Spinal cord (tissue), 10 donors: ENCODE measurements around the gene ERCC6L2. TPM values are rescaled to one million over a fixed set of nuclear protein-coding genes. Genes with fewer than 3 reads are reported as not detected.

Experiments used
- DNase-seq, 6 donors: peaks; one replicate each; pipeline versions ENCODE4 v3.0.0 to v3.0.0-alpha.2; 2013 to 2015; ENCODE audit warnings: low spot score in 6 of 6, low read depth in 4 of 6
- H3K27ac ChIP-seq: one replicate; pipeline ENCODE4 v1.5.1; 2013; ENCODE audit warnings: low read depth, low read length, control low read depth
- H3K27me3 ChIP-seq: one replicate; pipeline ENCODE4 v1.6.1; 2013; ENCODE audit warnings: low read length; ENCODE audit not compliant: control insufficient read depth, insufficient read depth
- H3K36me3 ChIP-seq: one replicate; pipeline ENCODE4 v1.6.1; 2013; ENCODE audit warnings: low read length; ENCODE audit not compliant: control insufficient read depth, insufficient read depth
- H3K4me1 ChIP-seq: one replicate; pipeline ENCODE4 v1.6.1; 2013; ENCODE audit warnings: low read length; ENCODE audit not compliant: control insufficient read depth, insufficient read depth
- H3K4me3 ChIP-seq: one replicate; pipeline ENCODE4 v1.5.1; 2013; ENCODE audit warnings: low read depth, low read length, control low read depth
- H3K9me3 ChIP-seq: one replicate; pipeline ENCODE4 v1.6.1; 2013; ENCODE audit warnings: low read length; ENCODE audit not compliant: control insufficient read depth, insufficient read depth
- WGBS: methylation state at CpG from one replicate; pipeline ENCODE4 v1.1.5; 2013; ENCODE audit warnings: missing lambda C conversion rate; ENCODE audit not compliant: insufficient coverage; 5-methylcytosine and 5-hydroxymethylcytosine counted together
- polyA plus RNA-seq, 2 donors: library from polyadenylated mRNA; unstranded; fragments of 120-200 nt; gene quantifications; one replicate each; pipeline ENCODE4 v1.2.1, GENCODE V29; 2013; ENCODE audit not compliant: insufficient read length in 2 of 2
- total RNA-seq, 2 donors: library from RNA; depleted of rRNA in 1 of 2; stranded (reverse); fragments of 120-200 nt in 1 of 2; fragments of >200 nt in 1 of 2; gene quantifications; one replicate each; pipeline versions ENCODE4 v1.2.3 to v1.2.4, GENCODE V29; 2013 to 2014
- donor health status: healthy.

The ERCC6L2 gene
- total and polyA plus RNA-seq, 4 donors, result 19.6 to 137 (median 82.3) TPM

GRCh38 chr9:95970317-95970716, 94.8 kb downstream of the ERCC6L2 start:
- no peak overlapping the region for H3K4me3 ChIP-seq
- no peak for DNase-seq
- H3K4me1 ChIP-seq, result no peaks in the 10 kb centered on the region
- no peak overlapping the region for H3K27ac ChIP-seq
- H3K36me3 ChIP-seq, result no peaks in the 10 kb centered on the region
- H3K27me3 ChIP-seq, result no peaks in the 10 kb centered on the region
- no peaks in the 10 kb centered on the region for H3K9me3 ChIP-seq

DNA sequence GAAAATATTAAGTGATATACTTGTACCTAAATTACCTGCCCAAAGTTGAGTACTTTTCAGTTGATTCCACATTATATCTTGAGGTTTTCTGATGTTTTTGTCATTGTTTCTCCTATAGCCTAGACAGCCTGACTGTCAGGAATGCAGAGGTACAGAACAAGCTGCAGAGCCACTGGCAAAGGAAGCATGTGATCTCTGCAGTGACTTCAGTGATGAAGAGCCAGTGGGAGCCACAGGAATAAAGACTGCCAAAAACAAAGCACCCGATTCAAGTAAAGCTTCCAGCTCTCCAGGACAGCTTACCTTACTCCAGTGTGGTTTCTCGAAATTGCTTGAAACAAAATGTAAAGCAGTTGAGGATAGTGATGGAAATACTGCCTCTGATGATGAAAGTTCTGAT, 96.3 kb downstream of the ERCC6L2 start:
- no peaks in the 10 kb centered on the region for H3K9me3 ChIP-seq
- H3K4me3 ChIP-seq, result no peak overlapping the region
- H3K27me3 ChIP-seq, result no peaks in the 10 kb centered on the region
- H3K36me3 ChIP-seq, result no peaks in the 10 kb centered on the region
- H3K27ac ChIP-seq, result no peak overlapping the region
- no peak for DNase-seq
- no CpG with 5 or more reads among the region's 2 CpGs for WGBS
- H3K4me1 ChIP-seq, result no peaks in the 10 kb centered on the region

DNA sequence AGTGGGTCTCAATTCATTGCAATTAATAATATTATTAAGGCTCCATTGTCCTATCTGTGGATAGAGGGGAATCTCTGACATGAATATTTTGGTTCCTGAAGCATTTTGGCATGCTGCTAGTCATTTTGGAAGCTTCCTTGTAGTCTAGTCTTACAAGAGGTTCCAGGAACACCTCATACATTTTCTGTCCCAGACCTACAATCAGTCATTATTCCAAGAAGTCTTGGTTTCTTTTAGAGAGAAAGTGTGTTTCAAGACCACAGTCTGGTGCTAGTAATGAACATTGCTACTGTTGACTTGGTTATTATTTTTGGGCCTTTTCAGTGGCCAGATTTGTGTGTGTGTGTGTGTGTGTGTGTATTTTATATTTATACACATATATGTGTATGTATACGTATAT, 98.9 kb downstream of the ERCC6L2 start:
- no peaks in the 10 kb centered on the region for H3K27me3 ChIP-seq
- no peaks in the 10 kb centered on the region for H3K4me1 ChIP-seq
- H3K9me3 ChIP-seq, result no peaks in the 10 kb centered on the region
- no CpG with 5 or more reads among the region's 1 CpG for WGBS
- no peak overlapping the region for H3K27ac ChIP-seq
- DNase-seq, result no peak
- H3K4me3 ChIP-seq, result no peak overlapping the region
- no peaks in the 10 kb centered on the region for H3K36me3 ChIP-seq

GRCh38 chr9:95977371-95977770, 101.9 kb downstream of the ERCC6L2 start:
- H3K27ac ChIP-seq, result no peak overlapping the region
- no peaks in the 10 kb centered on the region for H3K27me3 ChIP-seq
- H3K4me1 ChIP-seq, result no peaks in the 10 kb centered on the region
- no peak overlapping the region for H3K4me3 ChIP-seq
- H3K9me3 ChIP-seq, result no peaks in the 10 kb centered on the region
- DNase-seq, result no peak
- WGBS, result no CpG with 5 or more reads among the region's 1 CpG
- H3K36me3 ChIP-seq, result no peaks in the 10 kb centered on the region

DNA sequence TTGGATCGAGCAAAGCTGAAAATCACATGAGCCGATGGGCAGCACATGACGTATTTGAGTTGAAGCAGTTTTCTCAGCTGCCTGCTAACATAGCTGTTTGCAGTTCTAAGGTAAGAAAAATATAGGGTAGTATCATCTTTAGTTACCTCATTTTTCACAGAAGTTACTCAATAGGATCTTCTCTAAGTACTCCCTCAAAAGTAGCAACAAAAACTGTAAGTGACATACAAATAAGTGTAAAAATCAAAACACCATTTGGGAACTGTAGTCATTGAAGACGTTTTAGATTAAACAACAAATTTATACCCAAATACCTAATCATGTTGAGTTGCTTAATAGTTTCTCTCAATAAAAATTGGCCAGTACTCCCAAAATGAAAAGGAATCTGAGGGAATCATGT, 102.6 kb downstream of the ERCC6L2 start:
- Histone ChIP-seq H3K27me3 (no peaks in the 10 kb centered on the region), H3K4me3 (no peak overlapping the region), H3K27ac (no peak overlapping the region), H3K4me1 (no peaks in the 10 kb centered on the region), H3K9me3 (no peaks in the 10 kb centered on the region), H3K36me3 (no peaks in the 10 kb centered on the region)
- 100% methylated on average over 2 of the region's 4 CpGs for WGBS
- no peak for DNase-seq

DNA sequence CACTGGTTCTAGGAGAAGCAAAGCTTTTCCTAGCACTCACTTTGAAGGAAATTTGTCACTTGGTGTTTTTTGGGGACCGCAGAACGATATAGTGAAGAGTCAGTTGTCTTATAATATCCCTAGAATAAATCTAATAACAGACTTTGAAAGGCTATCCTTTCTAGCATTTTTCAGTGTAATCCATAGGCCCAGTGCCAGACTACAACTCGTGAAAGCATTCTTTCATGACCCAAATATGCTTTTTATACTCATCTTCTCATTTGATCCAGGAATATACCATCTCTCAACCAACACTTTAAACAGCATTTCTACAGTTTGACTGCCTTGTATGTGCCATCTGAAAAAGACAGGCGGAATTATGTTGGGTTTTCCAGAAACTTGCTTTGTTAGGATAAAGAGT, 104.0 kb downstream of the ERCC6L2 start:
- H3K4me3 ChIP-seq, result no peak overlapping the region
- no peaks in the 10 kb centered on the region for H3K9me3 ChIP-seq
- H3K36me3 ChIP-seq, result no peaks in the 10 kb centered on the region
- H3K27ac ChIP-seq, result no peak overlapping the region
- DNase-seq, result no peak
- H3K4me1 ChIP-seq, result no peaks in the 10 kb centered on the region
- H3K27me3 ChIP-seq, result no peaks in the 10 kb centered on the region
- 44% methylated on average over 1 of the region's 4 CpGs for WGBS

DNA sequence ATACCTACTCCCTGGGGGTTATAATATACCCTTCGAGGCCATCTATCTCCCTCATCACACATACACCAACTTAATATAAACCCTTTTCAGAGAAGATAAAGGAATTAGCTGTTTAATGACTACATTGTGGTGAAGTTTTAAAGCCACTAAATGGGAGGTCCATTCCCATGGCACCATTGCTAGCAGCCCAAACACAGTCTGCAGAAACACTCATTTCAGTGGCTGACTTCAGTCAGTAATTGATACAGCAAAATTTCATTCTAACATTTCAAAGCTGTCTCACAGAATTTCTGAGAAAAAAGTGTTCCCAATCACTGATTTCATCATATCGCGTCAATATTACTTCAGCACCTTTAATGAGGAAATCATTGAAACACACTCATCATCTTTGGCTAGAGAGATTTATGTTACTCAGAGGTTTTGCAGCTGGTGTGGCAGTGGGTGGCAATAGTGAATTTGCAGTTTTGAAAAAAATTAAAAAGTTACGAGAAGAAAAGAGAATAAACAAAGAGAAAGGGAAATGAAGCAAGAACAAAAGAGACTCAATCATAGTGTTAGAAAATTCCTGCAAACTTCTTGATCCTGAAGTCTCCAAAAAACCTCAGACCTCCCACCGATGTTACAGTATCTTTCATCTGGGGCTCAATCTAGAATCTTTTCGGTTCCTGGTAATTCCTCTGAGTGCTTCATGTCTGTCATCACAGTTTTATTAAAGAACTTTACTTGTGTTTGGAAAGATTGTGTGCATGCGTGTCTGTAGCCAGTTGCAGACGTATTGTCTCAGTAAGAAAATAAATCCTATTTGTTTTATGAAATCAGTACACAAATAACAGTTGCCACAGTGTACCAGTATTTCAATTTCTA, 105.0 kb downstream of the ERCC6L2 start:
- no peak for DNase-seq
- no peaks in the 10 kb centered on the region for H3K36me3 ChIP-seq
- no peak overlapping the region for H3K4me3 ChIP-seq
- WGBS, result no CpG with 5 or more reads among the region's 8 CpGs
- no peaks in the 10 kb centered on the region for H3K4me1 ChIP-seq
- no peak overlapping the region for H3K27ac ChIP-seq
- H3K9me3 ChIP-seq, result no peaks in the 10 kb centered on the region
- no peaks in the 10 kb centered on the region for H3K27me3 ChIP-seq

- H3K27me3 ChIP-seq, result no peaks in the 10 kb centered on the region
- WGBS, result 39% methylated on average over 3 of the region's 5 CpGs
- H3K4me3 ChIP-seq, result no peak overlapping the region
- no peaks in the 10 kb centered on the region for H3K9me3 ChIP-seq
- H3K36me3 ChIP-seq, result no peaks in the 10 kb centered on the region
- H3K27ac ChIP-seq, result peak overlapping the region; percentile 22
- peak in 3 of 6 donors; percentile 7 to 48 (median 40) for DNase-seq
- no peaks in the 10 kb centered on the region for H3K4me1 ChIP-seq
Measured at GRCh38 chr9:95981761-95982390, 106.4 kb downstream of the ERCC6L2 start.

DNA sequence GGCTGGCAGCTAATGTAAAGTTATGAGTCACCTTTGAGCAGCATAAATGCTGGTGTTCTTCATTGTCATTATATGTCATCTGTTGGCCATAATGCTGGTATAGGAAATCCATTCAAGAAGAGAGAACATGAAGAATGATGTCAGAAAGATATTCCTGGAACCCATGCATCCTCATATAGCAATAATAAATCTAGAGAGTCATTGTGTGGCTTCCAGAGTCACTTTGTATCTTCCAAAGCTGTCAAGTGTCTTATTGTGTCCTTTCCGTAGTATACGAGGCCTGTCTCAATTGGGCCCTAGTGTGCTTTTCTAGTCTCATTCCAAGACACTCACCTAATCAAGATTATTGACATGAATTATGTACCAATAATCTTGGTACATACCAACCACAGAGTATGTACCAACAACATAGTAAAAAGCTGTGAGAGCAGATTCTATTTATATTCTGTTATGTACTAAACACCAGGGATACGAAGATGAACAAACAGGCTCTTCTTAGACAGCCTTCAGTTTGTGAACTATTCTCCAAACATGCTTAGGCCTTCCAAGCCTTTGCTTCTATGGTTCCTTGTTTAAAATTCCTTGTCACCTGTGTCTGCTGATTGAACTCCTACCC, 110.1 kb downstream of the ERCC6L2 start:
- peaks cover 3% of the 10 kb centered on the region for H3K4me1 ChIP-seq
- no peaks in the 10 kb centered on the region for H3K36me3 ChIP-seq
- no peak overlapping the region for H3K4me3 ChIP-seq
- H3K27ac ChIP-seq, result no peak overlapping the region
- peaks cover 2% of the 10 kb centered on the region for H3K9me3 ChIP-seq
- no peaks in the 10 kb centered on the region for H3K27me3 ChIP-seq
- peak in 1 of 6 donors; percentile 31 for DNase-seq
- WGBS, result 80% methylated on average over 2 of the region's 3 CpGs
